Vagina (tissue), 2 donors: ENCODE data around the gene NSUN6. TPM values are rescaled to one million over a fixed set of nuclear protein-coding genes. Genes with fewer than 3 reads are reported as not detected.
"Not testable (repeated sequence)": the region's sequence is repeated elsewhere in the genome, so short reads cannot be mapped to it uniquely, and the experiment has no call there.

Experiments used
- DNase-seq, 2 donors: peaks; one replicate each; pipeline ENCODE4 v3.0.0-alpha.2; 2017; ENCODE audit errors: extremely low spot score in 2 of 2
- H3K27ac ChIP-seq: fragments of 200-600 bp; sonication (generic); one replicate; pipeline ENCODE4 v1.5.1; 2019
- H3K27me3 ChIP-seq: fragments of 200-600 bp; sonication (generic); one replicate; pipeline ENCODE4 v1.5.1; 2019
- H3K36me3 ChIP-seq, 2 donors: fragments of 200-600 bp; sonication (generic); one replicate each; pipeline ENCODE4 v1.5.1; 2017 to 2019
- H3K4me1 ChIP-seq: fragments of 200-600 bp; sonication (generic); one replicate; pipeline ENCODE4 v1.5.1; 2019
- H3K4me3 ChIP-seq, 2 donors: fragments of 200-600 bp; sonication (generic); 1 replicate in 1 of 2; 2 replicates in 1 of 2; pipeline ENCODE4 v1.5.1; 2016 to 2019
- H3K9me3 ChIP-seq: fragments of 200-600 bp; sonication (generic); one replicate; pipeline ENCODE4 v1.5.1; 2019
- CTCF ChIP-seq, 3 experiments: fragments of 450-650 bp in 2 of 3; fragments of 200-600 bp in 1 of 3; sonication (generic) in 1 of 3; IDR thresholded peaks; one replicate each; pipeline ENCODE4 v1.5.1; 2017 to 2019; ENCODE audit warnings: antibody characterized with exemption in 3 of 3, mild to moderate bottlenecking in 2 of 3, moderate library complexity in 2 of 3
- POLR2A ChIP-seq, 2 donors: fragments of 450-650 bp; IDR thresholded peaks; one replicate each; pipeline ENCODE4 v1.6.1; 2017; ENCODE audit warnings: antibody characterized with exemption in 2 of 2, mild to moderate bottlenecking in 2 of 2, moderate library complexity in 2 of 2
- POLR2AphosphoS5 ChIP-seq, 2 donors: sonication (generic); formaldehyde crosslinking; IDR thresholded peaks; one replicate each; pipeline ENCODE4 v1.9.0; 2017; ENCODE audit warnings: antibody characterized with exemption in 2 of 2, mild to moderate bottlenecking in 2 of 2, low read depth in 1 of 2; ENCODE audit not compliant: insufficient read depth in 1 of 2
- intact Hi-C: fragments of 100-400 bp; cut with DNase I; formaldehyde crosslinking; loops from one replicate; pipeline ENCODE4 v1.15.1; 2023
- total RNA-seq: library from RNA; depleted of rRNA; stranded (reverse); fragments of >200 nt; gene quantifications from one replicate; pipeline ENCODE4 v1.2.3, GENCODE V29; 2016

The NSUN6 gene
- total RNA-seq, 1 donor from 2014 or later = 11.5 TPM

DNA sequence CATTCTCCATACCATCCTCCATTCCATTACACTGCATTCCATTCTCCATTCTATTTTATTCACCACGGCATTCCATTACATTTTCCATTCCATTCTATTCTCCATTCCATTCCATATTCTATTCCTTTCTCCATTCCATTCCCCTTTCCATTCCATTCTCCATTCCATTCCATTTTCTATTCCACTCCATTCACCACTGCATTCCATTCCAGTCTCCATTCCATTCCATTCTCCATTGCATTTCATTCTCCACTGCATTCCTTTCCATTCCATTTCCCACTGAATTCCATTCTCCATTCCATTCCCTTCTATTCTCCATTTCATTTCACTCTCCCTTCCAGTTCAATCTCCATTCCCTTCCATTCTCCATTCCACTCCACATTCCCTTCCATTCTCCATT lies 79.6 kb downstream of the NSUN6 start:
- intact Hi-C loops = no loop called here
- DNase-seq = no peak
- H3K4me1 ChIP-seq = no peaks in the 10 kb centered on the region
- H3K27ac ChIP-seq = no peak overlapping the region
- H3K9me3 ChIP-seq = no peaks in the 10 kb centered on the region
- H3K36me3 ChIP-seq = peaks cover 0 to 6% of the 10 kb centered on the region in 2 donors
- no peaks in the 10 kb centered on the region for H3K27me3 ChIP-seq
- H3K4me3 ChIP-seq = no peak overlapping the region
- TF ChIP-seq POLR2A (IDR thresholded peaks at IDR 0.05) = no peak
- no peak for TF ChIP-seq POLR2AphosphoS5 (IDR thresholded peaks at IDR 0.05; ENCODE audit: insufficient read depth in 1 of 2, low read depth in 1 of 2)
- TF ChIP-seq CTCF (IDR thresholded peaks at IDR 0.05) = no peak

- Histone ChIP-seq H3K27me3 (no peaks in the 10 kb centered on the region), H3K36me3 (peaks cover 0 to 5% of the 10 kb centered on the region in 2 donors), H3K4me1 (no peaks in the 10 kb centered on the region), H3K4me3 (no peak overlapping the region), H3K27ac (no peak overlapping the region), H3K9me3 (no peaks in the 10 kb centered on the region)
- TF ChIP-seq POLR2AphosphoS5 (IDR thresholded peaks at IDR 0.05; ENCODE audit: insufficient read depth in 1 of 2, low read depth in 1 of 2) = no peak
- no peak for TF ChIP-seq POLR2A (IDR thresholded peaks at IDR 0.05)
- no peak for TF ChIP-seq CTCF (IDR thresholded peaks at IDR 0.05)
- intact Hi-C loops = no loop called here
- DNase-seq = no peak
Measured at GRCh38 chr10:18571076-18571475, 80.3 kb downstream of the NSUN6 start.

- H3K27me3 ChIP-seq, H3K9me3 ChIP-seq, H3K27ac ChIP-seq, H3K4me3 ChIP-seq, DNase-seq, H3K36me3 ChIP-seq, intact Hi-C loops, H3K4me1 ChIP-seq: not testable (repeated sequence)
Measured at GRCh38 chr10:18570386-18570785, 81.0 kb downstream of the NSUN6 start.

- Histone ChIP-seq H3K4me1 (no peaks in the 10 kb centered on the region), H3K9me3 (no peaks in the 10 kb centered on the region), H3K4me3 (no peak overlapping the region), H3K36me3 (no peaks in the 10 kb centered on the region), H3K27me3 (no peaks in the 10 kb centered on the region), H3K27ac (no peak overlapping the region)
- TF ChIP-seq POLR2A (IDR thresholded peaks at IDR 0.05) = no peak
- TF ChIP-seq POLR2AphosphoS5 (IDR thresholded peaks at IDR 0.05; ENCODE audit: insufficient read depth in 1 of 2, low read depth in 1 of 2) = no peak
- TF ChIP-seq CTCF (IDR thresholded peaks at IDR 0.05) = no peak
- intact Hi-C loops = no loop called here
- DNase-seq = no peak
Measured at GRCh38 chr10:18567343-18567856, 84.0 kb downstream of the NSUN6 start.

DNA sequence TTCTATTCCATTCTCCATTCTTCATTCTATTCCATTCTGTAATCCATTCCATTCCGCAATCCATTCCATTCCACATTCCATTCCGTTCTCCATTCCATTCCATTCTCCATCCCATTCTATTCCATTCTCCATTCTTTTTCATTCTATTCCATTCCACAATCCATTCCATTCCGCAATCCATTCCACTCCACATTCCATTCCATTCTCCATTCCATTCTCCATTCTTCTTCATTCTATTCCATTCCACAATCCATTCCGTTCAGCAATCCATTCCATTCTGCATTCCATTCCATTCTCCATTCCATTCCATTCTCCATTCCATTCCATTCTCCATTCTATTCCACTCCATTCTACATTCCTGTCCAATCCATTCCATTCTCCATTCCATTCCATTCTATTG lies 85.2 kb downstream of the NSUN6 start:
- H3K27me3 ChIP-seq = no peaks in the 10 kb centered on the region
- no peaks in the 10 kb centered on the region for H3K9me3 ChIP-seq
- intact Hi-C loops = no loop called here
- TF ChIP-seq POLR2AphosphoS5 (IDR thresholded peaks at IDR 0.05; ENCODE audit: insufficient read depth in 1 of 2, low read depth in 1 of 2) (no peak), CTCF (IDR thresholded peaks at IDR 0.05) (no peak), POLR2A (IDR thresholded peaks at IDR 0.05) (no peak)
- H3K36me3 ChIP-seq = no peaks in the 10 kb centered on the region
- no peaks in the 10 kb centered on the region for H3K4me1 ChIP-seq
- no peak overlapping the region for H3K4me3 ChIP-seq
- DNase-seq = no peak
- H3K27ac ChIP-seq = no peak overlapping the region
